HT1080 (cell line): ENCODE measurements around the gene GNPDA2. TPM values are rescaled to one million over a fixed set of nuclear protein-coding genes. Genes with fewer than 3 reads are reported as not detected.

ENCODE experiments used
- DNase-seq: peaks from one replicate; pipeline ENCODE4 v3.0.0-alpha.2; 2015; ENCODE audit warnings: low read depth
- total RNA-seq: library from RNA; depleted of rRNA; stranded (reverse); fragments of >200 nt; shearing (Covaris generic); gene quantifications from 2 replicates; pipeline ENCODE4 v1.2.3, GENCODE V29; 2014; rRNA removed

Gene GNPDA2
- total RNA-seq, 1 experiment from 2014 or later = 31.6 TPM

DNA sequence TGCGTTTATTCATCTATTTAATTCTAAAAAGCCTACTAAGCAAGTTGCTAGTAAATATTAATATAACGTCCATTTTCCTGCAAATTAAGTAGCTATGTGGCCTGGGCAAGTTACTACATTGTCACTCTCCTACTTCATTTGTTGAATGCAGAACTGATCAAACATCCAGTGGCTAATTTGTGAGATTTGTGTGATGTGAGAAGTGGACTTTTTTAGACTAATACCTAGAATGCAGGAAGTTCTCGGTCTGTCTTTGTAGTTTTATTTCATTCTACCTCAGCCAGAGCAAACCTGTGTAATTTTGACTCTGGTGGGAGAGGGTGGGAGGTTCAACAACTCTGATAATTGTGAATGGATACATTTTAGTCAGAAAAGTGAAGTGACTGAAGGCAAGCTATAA lies 47.3 kb downstream of the GNPDA2 start:
- DNase-seq = no peak

DNA sequence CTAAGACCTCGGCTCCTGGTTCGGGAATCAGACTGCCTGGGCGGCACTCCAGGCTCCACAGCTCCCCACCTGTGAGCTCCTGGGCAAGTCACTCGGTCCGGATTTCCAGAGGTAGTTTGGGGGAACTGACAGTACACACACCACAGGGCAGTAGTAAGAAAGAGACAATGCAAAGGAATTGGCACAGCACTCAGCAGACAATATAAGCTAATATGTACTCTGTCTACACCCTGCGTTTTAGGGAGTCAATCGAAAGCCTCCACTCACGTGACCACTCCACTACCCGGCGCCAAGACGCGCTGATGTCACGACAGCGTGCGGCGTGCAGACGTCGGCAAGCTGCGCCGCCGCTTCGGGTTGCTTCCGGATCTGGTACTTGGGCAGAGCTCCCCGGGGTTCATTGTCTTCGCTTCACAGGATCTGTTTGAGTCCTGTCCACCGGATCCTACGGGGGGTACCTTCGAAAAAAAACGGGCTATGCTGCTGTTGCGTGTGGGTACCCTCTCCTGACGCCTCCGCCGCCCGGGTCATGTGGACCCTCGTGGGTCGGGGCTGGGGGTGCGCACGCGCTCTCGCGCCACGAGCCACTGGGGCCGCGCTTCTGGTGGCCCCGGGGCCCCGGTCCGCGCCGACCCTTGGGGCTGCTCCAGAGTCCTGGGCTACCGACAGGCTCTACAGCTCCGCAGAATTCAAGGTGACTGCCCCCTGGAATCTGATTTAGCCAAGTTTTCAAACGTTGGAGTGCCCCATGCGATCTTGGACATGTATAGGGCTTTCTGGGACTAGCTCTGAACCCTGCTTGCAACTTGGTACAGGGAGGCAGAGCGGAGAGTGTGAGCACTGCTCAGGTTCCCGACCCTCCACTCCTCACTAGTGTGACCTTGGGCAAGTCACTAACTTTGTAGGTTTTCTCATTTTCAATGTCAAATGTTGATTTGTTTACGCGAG lies 48.0 kb downstream of the GNPDA2 start, which contains the start of gene GUF1:
Gene GUF1, plus strand, starts transcription at position 327 of the 948 bp plus-strand sequence. Its CDS starts 203 bp downstream, at position 530.
- DNase-seq = peak; percentile 92

- DNase-seq = no peak
These were observed 51.0 kb downstream of the GNPDA2 start for GRCh38 chr4:44675366-44675765.

DNA sequence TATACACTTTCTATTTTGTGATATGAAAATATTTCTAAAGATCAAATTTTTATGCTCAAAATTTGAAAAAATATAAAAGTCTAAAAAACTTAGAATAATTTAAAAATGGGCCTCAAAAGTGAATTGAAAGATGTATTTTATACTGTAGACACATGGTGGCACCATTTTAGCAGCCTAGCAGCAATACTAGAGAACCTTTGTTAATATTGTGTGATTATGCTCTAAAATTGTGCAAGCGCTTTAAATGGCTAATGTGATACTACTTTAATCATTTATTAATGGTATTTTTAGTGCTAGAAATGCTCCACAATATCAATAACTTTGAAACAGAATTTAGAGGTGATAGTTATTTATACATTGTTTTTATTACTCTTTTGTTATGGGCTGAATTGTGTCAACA lies 51.9 kb downstream of the GNPDA2 start:
- no peak for DNase-seq

DNA sequence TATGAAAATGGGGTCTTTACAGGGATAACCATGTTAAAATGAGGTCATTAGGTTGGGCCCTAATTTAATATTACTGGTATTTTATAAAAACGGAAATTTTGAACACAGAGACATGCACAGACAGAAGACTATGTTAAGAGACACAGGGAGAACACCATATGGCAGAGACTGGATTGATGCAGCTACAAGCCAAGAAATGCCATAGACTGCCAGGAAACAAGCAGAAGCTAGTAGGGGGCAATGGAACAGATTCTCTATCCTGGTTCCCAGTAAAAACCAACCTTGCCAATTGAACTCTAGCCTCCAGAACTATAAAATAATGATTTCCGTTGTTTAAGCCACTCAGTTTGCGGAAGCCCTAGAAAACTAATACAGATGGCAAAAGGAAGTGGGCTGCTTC lies 54.7 kb downstream of the GNPDA2 start:
- no peak for DNase-seq

DNA sequence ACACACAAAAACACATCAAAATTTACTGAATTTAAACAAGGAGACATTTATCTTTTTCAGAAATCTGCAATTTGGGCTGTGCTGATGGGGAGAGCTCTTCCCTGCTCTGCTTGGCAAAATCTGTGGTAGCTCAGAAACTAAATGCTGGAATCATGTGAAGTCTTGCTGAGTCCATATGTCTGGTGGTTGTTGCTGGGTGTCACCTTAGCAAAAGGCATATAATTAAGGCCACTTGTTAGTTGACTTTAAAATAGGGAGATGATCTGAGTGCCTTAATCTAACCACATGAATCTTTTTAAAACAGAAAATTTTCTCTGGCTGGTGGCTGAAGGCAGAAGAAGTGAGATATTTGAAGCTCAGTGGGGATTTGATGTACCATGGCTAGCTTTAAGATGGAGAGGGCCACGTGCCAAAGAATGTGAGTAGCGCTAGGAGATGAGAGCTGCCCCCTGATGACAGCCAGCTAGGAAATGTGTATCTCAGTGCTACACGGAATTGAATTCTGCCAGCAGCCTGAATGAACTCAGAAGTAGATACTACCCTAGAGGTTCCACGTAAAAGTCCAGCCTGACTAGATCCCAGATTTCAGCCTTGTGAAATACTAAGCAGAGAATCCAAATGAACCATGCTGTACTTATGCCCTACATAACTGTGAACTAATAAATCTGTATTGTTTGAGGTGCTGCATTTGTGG lies 55.7 kb downstream of the GNPDA2 start:
- no peak for DNase-seq

GRCh38 chr4:44668526-44668925 lies 57.8 kb downstream of the GNPDA2 start:
- peak; percentile 35 for DNase-seq

DNA sequence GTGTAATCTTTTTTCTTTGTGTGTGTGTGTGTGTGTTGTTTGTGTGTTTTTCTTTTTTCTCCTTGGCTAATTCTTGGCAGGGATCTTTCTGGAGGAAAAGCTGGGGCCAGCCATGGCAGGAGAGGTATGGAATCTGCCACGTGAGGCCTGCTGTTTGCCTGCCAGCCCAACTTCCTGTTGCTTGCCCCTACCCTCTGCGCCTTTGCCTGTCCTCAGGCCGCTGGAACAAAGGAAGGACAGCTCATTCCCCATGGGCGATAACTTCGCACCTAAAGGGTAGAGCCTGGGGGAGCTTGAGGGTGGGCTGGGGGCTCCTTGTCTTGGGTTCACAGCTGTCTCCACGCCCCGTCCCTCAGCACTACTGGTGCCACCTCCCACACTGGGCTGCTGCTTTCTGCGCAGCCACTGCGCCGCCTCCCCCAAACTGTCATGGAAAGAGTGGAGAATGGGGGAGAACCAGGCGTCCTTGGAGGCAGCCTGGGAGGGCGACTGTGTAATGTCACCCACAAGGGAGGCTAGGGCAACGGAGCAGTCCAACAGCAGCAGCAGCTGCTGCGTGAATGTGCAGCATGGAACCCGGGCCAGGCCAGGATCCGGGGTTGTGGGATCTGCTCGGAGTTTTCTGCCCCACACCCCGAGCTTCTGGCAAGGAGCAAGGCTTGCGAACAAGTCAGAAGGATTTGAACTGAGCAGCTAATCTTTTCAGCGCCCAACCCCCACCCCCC lies 62.7 kb downstream of the GNPDA2 start:
- no peak for DNase-seq

- no peak for DNase-seq
These were observed 63.7 kb downstream of the GNPDA2 start for GRCh38 chr4:44662623-44663005.

- DNase-seq = peak; percentile 73
These were observed 64.3 kb downstream of the GNPDA2 start for GRCh38 chr4:44661940-44662622.

DNA sequence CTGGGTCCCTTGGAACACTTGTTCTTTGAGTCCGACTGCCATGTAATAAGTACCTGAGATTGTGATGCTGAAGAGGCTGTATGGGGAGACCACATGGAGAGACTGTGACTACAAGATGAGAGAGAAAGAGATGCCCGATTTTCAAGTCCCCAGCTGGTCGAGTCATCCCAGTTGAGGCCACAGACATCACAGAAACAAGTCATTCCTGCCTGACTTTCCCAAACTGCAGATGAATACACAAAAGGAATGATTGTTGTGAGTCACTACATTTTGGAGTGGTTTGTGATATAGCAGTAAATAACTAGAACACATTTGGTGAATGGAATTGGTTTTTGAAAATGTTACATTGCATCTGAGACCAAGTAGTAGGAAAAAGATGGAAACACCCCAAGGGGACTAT lies 66.0 kb downstream of the GNPDA2 start:
- peak; percentile 42 for DNase-seq

DNA sequence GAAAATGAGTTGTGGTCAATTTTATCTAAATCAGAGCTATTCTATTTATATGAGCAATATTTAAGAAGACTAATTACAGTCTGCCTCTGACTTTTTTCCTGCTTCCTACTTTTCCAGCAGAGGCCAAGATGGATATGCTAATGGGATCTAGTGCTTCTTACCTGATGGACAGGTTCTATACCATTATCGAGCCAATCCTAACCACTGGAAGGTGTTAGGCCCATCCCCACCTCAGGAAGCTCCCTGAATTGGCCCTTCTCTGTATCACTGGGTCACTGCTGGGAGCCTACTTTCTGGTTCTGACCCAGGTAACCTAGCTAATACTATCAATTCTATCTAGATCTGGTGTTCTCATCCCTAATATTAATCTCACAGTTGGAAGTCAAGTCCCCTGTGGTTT lies 74.4 kb downstream of the GNPDA2 start:
- no peak for DNase-seq

Other genes with a start within 250 kb of the GNPDA2 start
- not detected in 2 replicates for gene YIPF7, start 74.9 kb downstream of the GNPDA2 start, total RNA-seq
- gene GUF1, start 48.1 kb downstream of the GNPDA2 start, total RNA-seq = 14.5 and 20.5 TPM in 2 replicates